Thoracic aorta (tissue), 2 donors: Measurements from ENCODE around the gene FOS. TPM values are rescaled to one million over a fixed set of nuclear protein-coding genes. Genes with fewer than 3 reads are reported as not detected.

Source experiments
- ATAC-seq: fragments of 150-250 bp; one replicate; pipeline ENCODE4 v1.8.0; 2017; ENCODE audit warnings: low read depth; ENCODE audit not compliant: insufficient number of reproducible peaks, low FRiP score
- DNase-seq: peaks from one replicate; pipeline ENCODE4 v3.0.0-alpha.2; 2020; ENCODE audit warnings: low spot score
- H3K27ac ChIP-seq, 2 donors: fragments of 200-600 bp; sonication (generic); 1 replicate in 1 of 2; 2 replicates in 1 of 2; pipeline ENCODE4 v1.5.1; 2016; ENCODE audit warnings: mild to moderate bottlenecking in 2 of 2, moderate library complexity in 2 of 2
- H3K27me3 ChIP-seq: fragments of 200-600 bp; sonication (generic); replicated peaks from 2 replicates; pipeline ENCODE4 v1.6.0; 2016; ENCODE audit warnings: mild to moderate bottlenecking; ENCODE audit not compliant: insufficient read depth
- H3K36me3 ChIP-seq: fragments of 200-600 bp; sonication (generic); one replicate; pipeline ENCODE4 v1.5.1; 2016
- H3K4me1 ChIP-seq, 2 donors: fragments of 200-600 bp; sonication (generic); 1 replicate in 1 of 2; 2 replicates in 1 of 2; pipeline versions ENCODE4 v1.5.1 to v1.6.0; 2016; ENCODE audit warnings: low read depth in 2 of 2, mild to moderate bottlenecking in 1 of 2; ENCODE audit not compliant: control insufficient read depth in 1 of 2
- H3K4me3 ChIP-seq: fragments of 200-600 bp; sonication (generic); 2 replicates; pipeline ENCODE4 v1.5.1; 2016; ENCODE audit warnings: mild to moderate bottlenecking
- H3K9me3 ChIP-seq: fragments of 200-600 bp; sonication (generic); 2 replicates; pipeline ENCODE4 v1.5.1; 2016
- total RNA-seq, 2 donors: library from RNA; depleted of rRNA; stranded (reverse); fragments of >200 nt; gene quantifications; one replicate each; pipeline versions ENCODE4 v1.1.0 to v1.2.3, GENCODE V29; 2016
- TF ChIP-seq, protein P1 (sequence below): fragments of 200-600 bp; sonication (generic); IDR thresholded peaks from one replicate; pipeline ENCODE4 v1.5.1; 2019; ENCODE audit warnings: antibody characterized with exemption

The FOS gene
- total RNA-seq, 2 donors from 2014 or later, result 358 to 3,038 TPM

DNA sequence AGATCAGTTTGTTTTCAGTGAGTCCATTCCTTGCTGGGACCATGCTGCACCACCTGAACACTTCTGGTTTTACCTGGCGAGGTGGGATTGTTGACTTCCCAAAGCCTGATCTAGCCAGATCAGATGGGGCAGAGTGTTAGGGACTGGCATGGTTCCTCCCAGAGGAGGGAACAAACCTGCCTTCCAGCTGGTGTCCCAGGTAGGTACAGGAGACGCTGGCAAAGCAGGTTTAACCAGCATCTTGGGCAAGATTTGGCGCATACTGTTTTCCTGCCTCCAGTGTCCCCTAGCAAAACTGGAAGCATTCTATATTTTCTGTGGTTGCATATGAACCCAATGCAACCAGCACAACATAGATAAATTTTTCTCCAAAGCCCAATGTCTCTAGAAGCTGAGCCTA is 14.6 kb upstream of the FOS start:
- no peak for DNase-seq
- Histone ChIP-seq H3K4me3 (no peak overlapping the region), H3K27me3 (no peaks in the 10 kb centered on the region), H3K36me3 (no peaks in the 10 kb centered on the region), H3K4me1 (peaks cover 23 to 30% of the 10 kb centered on the region in 2 donors), H3K27ac (no peak overlapping the region), H3K9me3 (no peaks in the 10 kb centered on the region)
- TF ChIP-seq, protein P1, sequence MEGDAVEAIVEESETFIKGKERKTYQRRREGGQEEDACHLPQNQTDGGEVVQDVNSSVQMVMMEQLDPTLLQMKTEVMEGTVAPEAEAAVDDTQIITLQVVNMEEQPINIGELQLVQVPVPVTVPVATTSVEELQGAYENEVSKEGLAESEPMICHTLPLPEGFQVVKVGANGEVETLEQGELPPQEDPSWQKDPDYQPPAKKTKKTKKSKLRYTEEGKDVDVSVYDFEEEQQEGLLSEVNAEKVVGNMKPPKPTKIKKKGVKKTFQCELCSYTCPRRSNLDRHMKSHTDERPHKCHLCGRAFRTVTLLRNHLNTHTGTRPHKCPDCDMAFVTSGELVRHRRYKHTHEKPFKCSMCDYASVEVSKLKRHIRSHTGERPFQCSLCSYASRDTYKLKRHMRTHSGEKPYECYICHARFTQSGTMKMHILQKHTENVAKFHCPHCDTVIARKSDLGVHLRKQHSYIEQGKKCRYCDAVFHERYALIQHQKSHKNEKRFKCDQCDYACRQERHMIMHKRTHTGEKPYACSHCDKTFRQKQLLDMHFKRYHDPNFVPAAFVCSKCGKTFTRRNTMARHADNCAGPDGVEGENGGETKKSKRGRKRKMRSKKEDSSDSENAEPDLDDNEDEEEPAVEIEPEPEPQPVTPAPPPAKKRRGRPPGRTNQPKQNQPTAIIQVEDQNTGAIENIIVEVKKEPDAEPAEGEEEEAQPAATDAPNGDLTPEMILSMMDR, result no peak
- no peak for ATAC-seq

DNA sequence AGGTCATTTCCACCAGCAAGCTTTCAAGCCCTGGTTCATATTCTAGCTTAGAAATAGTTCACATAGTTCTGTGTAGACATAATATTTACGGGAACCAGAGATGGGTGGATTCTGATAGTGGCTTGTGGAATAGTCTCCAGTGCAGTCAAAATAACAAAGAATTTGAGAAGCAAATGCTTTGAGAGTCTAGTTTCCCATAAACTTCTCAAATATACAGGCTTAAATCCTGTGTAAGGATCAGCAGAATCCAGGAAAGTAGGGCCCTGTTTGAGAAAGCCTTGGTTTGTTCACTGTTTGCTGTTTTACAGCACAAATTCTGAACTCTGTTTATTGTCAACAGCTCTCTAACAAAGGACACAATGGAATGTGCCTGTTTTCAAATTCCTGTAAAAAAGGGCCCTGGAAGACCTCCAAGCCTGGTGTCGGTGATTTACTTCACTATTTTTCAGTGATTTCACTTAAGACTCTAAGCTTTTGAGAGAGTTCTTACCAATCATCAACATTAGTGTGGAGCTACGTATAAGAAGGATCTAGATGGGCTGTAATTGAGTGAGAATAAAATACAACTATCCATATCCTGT is 11.4 kb upstream of the FOS start:
- Histone ChIP-seq H3K4me3 (peak overlapping the region; percentile 9), H3K27me3 (no peaks in the 10 kb centered on the region), H3K36me3 (no peaks in the 10 kb centered on the region), H3K4me1 (peaks cover 17 to 24% of the 10 kb centered on the region in 2 donors), H3K27ac (peak overlapping the region; percentile 88 to 92), H3K9me3 (no peaks in the 10 kb centered on the region)
- DNase-seq (no peak), ATAC-seq (no peak)
- TF ChIP-seq, protein P1, result no peak

- peaks cover 24 to 35% of the 10 kb centered on the region in 2 donors for H3K4me1 ChIP-seq
- no peaks in the 10 kb centered on the region for H3K27me3 ChIP-seq
- no peak for ATAC-seq
- TF ChIP-seq, protein P1, result no peak
- no peaks in the 10 kb centered on the region for H3K9me3 ChIP-seq
- no peaks in the 10 kb centered on the region for H3K36me3 ChIP-seq
- H3K4me3 ChIP-seq, result no peak overlapping the region
- no peak for DNase-seq
- peak overlapping the region in 1 of 2 donors; percentile 92 for H3K27ac ChIP-seq
Measured at GRCh38 chr14:75268633-75269550, 9.7 kb upstream of the FOS start.

DNA sequence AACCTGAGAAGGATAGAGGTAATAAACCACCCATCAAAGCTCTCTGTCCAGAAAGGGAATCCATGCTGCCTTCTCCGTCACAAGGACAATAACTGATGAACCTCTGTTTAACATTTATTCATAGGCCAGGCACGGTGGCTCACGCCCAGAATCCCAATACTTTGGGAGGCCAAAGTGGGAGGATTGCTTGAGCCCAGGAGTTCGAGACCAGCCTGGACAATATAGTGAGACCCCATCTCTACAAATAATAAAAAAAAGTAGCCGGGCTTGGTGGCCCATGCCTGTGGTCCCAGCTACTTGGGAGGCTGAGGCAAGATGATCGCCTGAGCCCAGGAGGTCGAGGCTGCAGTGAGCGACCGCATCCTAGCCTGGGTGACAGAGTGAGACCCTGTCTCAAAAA is 7.1 kb upstream of the FOS start:
- no peak overlapping the region for H3K27ac ChIP-seq
- H3K4me3 ChIP-seq, result no peak overlapping the region
- no peaks in the 10 kb centered on the region for H3K9me3 ChIP-seq
- DNase-seq, result no peak
- TF ChIP-seq, protein P1, result no peak
- no peaks in the 10 kb centered on the region for H3K27me3 ChIP-seq
- no peaks in the 10 kb centered on the region for H3K36me3 ChIP-seq
- no peak for ATAC-seq
- H3K4me1 ChIP-seq, result peaks cover 34 to 42% of the 10 kb centered on the region in 2 donors

GRCh38 chr14:75273272-75274049 is 5.2 kb upstream of the FOS start:
- H3K4me1 ChIP-seq, result peaks cover 21 to 25% of the 10 kb centered on the region in 2 donors
- H3K9me3 ChIP-seq, result no peaks in the 10 kb centered on the region
- ATAC-seq, result no peak
- TF ChIP-seq, protein P1, result no peak
- no peaks in the 10 kb centered on the region for H3K27me3 ChIP-seq
- peak overlapping the region; percentile 0 to 98 for H3K27ac ChIP-seq
- H3K4me3 ChIP-seq, result no peak overlapping the region
- no peaks in the 10 kb centered on the region for H3K36me3 ChIP-seq
- no peak for DNase-seq
